Measurements from ENCODE around the gene ATXN7L1.

Gene ATXN7L1

GRCh38 chr7:105807448-105807762 is 69.0 kb downstream of the ATXN7L1 start:
- H3K4me1 ChIP-seq (ENCODE audit: low read length) = peaks cover 52% of the 10 kb centered on the region
- H3K4me2 ChIP-seq (ENCODE audit: low read length) = peak overlapping the region; percentile 47; the same call in 1 of the 2 replicates

DNA sequence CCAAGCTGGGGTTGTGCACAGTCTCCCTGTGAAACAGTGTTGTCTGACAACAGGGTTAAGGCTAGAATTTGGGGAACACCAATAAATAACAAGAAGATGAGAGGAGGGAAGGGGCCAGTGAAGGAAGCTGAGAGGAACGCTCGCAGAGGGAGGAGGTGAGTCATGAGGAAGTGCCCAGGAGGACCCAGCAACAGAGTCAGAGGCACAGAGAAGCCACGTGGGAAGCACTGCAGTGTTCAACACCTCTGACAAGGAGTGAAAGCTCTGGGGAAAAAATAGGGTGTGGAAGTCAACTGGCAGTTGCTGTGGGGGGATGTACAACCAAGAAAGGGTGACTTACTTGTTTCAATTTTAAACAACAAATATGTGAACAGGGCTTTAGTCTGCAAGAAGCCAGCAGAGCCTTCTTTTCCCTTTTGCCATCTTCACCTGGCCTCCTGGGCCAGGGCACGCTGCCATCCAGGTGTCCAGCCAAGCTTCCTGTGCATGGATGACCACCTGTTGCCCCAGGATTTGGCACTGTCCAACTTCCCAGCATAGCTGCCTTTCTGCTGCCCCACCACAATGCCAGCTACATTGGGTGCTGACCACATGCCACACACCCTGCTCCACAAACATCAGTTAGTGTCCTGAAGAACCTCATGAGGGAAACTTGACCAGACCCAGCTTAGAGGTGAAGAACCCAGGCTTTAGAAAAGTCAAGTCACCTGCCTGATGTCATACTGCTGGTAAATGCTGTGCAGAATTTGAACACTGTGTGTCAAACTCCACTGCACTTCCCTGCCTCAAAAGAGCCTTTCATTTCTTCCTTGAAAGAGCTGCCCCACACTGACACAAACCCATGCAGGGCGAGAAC is 69.6 kb downstream of the ATXN7L1 start:
- H3K4me2 ChIP-seq (ENCODE audit: low read length) = peak overlapping the region; percentile 47

More at GRCh38 chr7:105807448-105807762, 69.0 kb downstream of the ATXN7L1 start:
- H2AFZ ChIP-seq (ENCODE audit: low read depth, low read length) = no peak overlapping the region
- H3K9me3 ChIP-seq (ENCODE audit: insufficient read depth, low read length) = no peaks in the 10 kb centered on the region
- TF ChIP-seq EZH2phosphoT487 (IDR thresholded peaks at IDR 0.05; ENCODE audit: low read depth) = no peak
- TF ChIP-seq CTCF (IDR thresholded peaks at IDR 0.05; ENCODE audit: low read depth, low read length) = no peak
- H3K4me3 ChIP-seq (ENCODE audit: low read length) = no peak overlapping the region
- H3K36me3 ChIP-seq (replicated peaks; ENCODE audit: low read depth, low read length) = no peaks in the 10 kb centered on the region
- no peak overlapping the region for H3K9ac ChIP-seq (ENCODE audit: low read length)
- peaks cover 79% of the 10 kb centered on the region for H3K27me3 ChIP-seq (ENCODE audit: low read depth, low read length)
- H3K27ac ChIP-seq (ENCODE audit: low read length) = no peak overlapping the region
- H3K79me2 ChIP-seq (ENCODE audit: low read length) = no peaks in the 10 kb centered on the region
- 0 out of 2 replicates have a peak, but pooled peaks cover 4% of the 10 kb centered on the region for H4K20me1 ChIP-seq (ENCODE audit: insufficient read depth, low read length)

DNA sequence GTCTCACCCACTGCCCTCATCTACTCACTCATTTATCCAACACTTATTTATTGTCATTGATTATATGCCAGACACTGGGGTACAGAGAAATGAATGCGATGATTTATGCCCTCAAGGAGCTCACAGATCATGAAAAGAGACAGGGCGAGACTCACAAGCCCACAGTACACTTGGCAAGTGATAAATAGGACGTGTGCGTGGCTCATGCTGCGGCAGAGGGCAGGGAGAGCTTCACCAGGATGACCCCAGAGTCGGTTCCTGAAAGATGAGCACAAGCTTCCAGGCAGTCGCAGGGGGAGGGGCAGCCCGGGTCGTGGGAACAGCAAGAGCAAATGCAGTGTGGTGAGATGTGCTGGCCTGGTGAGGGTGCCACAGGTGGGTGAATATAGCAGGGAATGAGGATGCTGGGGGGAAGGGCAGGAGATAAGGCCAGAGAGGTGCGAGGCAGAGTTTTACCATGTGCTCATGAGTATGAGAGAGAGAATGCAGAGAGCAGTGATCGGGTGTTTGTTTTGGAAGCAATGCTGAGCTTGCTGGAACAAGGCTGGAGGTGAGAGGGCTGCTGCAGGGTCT is 70.9 kb downstream of the ATXN7L1 start:
- no peak overlapping the region for H3K4me2 ChIP-seq (ENCODE audit: low read length)
- TF ChIP-seq CTCF (IDR thresholded peaks at IDR 0.05; ENCODE audit: low read depth, low read length) (no peak), EZH2phosphoT487 (IDR thresholded peaks at IDR 0.05; ENCODE audit: low read depth) (no peak)
- H3K36me3 ChIP-seq (replicated peaks; ENCODE audit: low read depth, low read length) = no peaks in the 10 kb centered on the region

More for the DNA sequence above, 69.6 kb downstream of the ATXN7L1 start:
- H3K27ac ChIP-seq (ENCODE audit: low read length) = no peak overlapping the region
- H3K27me3 ChIP-seq (ENCODE audit: low read depth, low read length) = peaks cover 79% of the 10 kb centered on the region
- no peak overlapping the region for H2AFZ ChIP-seq (ENCODE audit: low read depth, low read length)
- TF ChIP-seq CTCF (IDR thresholded peaks at IDR 0.05; ENCODE audit: low read depth, low read length) = no peak
- no peak for TF ChIP-seq EZH2phosphoT487 (IDR thresholded peaks at IDR 0.05; ENCODE audit: low read depth)
- H3K79me2 ChIP-seq (ENCODE audit: low read length) = no peaks in the 10 kb centered on the region
- H4K20me1 ChIP-seq (ENCODE audit: insufficient read depth, low read length) = 0 out of 2 replicates have a peak, but pooled peaks cover 4% of the 10 kb centered on the region
- peaks cover 53% of the 10 kb centered on the region for H3K4me1 ChIP-seq (ENCODE audit: low read length)
- H3K4me3 ChIP-seq (ENCODE audit: low read length) = peak overlapping the region; percentile 19; the same call in 1 of the 2 replicates
- no peaks in the 10 kb centered on the region for H3K9me3 ChIP-seq (ENCODE audit: insufficient read depth, low read length)
- H3K36me3 ChIP-seq (replicated peaks; ENCODE audit: low read depth, low read length) = no peaks in the 10 kb centered on the region
- no peak overlapping the region for H3K9ac ChIP-seq (ENCODE audit: low read length)

DNA sequence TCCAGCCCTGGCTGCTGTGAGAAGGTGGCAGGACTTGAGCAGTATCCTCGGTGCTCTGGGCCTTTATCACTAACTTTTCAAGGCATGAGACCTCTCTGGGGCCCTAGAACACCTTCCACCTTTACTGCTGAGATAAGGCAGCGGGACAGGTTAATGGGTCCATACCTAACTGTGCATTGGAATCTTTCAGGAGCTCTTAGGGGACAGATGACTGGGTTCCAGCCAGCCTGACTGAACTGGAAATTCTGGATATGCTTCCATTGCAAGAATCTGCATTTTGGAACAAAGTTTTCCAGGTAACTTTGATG is 73.0 kb downstream of the ATXN7L1 start:
- Histone ChIP-seq H3K4me3 (ENCODE audit: low read length) (no peak overlapping the region), H3K79me2 (ENCODE audit: low read length) (no peaks in the 10 kb centered on the region), H4K20me1 (ENCODE audit: insufficient read depth, low read length) (0 out of 2 replicates have a peak, but pooled peaks cover 4% of the 10 kb centered on the region), H3K27me3 (ENCODE audit: low read depth, low read length) (peaks cover 78% of the 10 kb centered on the region), H3K27ac (ENCODE audit: low read length) (no peak overlapping the region), H3K4me1 (ENCODE audit: low read length) (peaks cover 42% of the 10 kb centered on the region), H2AFZ (ENCODE audit: low read depth, low read length) (no peak overlapping the region), H3K9ac (ENCODE audit: low read length) (no peak overlapping the region), H3K36me3 (replicated peaks; ENCODE audit: low read depth, low read length) (no peaks in the 10 kb centered on the region), H3K9me3 (ENCODE audit: insufficient read depth, low read length) (no peaks in the 10 kb centered on the region), H3K4me2 (ENCODE audit: low read length) (no peak overlapping the region)
- no peak for TF ChIP-seq EZH2phosphoT487 (IDR thresholded peaks at IDR 0.05; ENCODE audit: low read depth)
- no peak for TF ChIP-seq CTCF (IDR thresholded peaks at IDR 0.05; ENCODE audit: low read depth, low read length)

More for the DNA sequence above, 70.9 kb downstream of the ATXN7L1 start:
- Histone ChIP-seq H2AFZ (ENCODE audit: low read depth, low read length) (no peak overlapping the region), H4K20me1 (ENCODE audit: insufficient read depth, low read length) (0 out of 2 replicates have a peak, but pooled peaks cover 4% of the 10 kb centered on the region), H3K9me3 (ENCODE audit: insufficient read depth, low read length) (no peaks in the 10 kb centered on the region), H3K9ac (ENCODE audit: low read length) (no peak overlapping the region), H3K79me2 (ENCODE audit: low read length) (no peaks in the 10 kb centered on the region), H3K4me3 (ENCODE audit: low read length) (no peak overlapping the region), H3K27me3 (ENCODE audit: low read depth, low read length) (peaks cover 80% of the 10 kb centered on the region), H3K27ac (ENCODE audit: low read length) (no peak overlapping the region), H3K4me1 (ENCODE audit: low read length) (peaks cover 56% of the 10 kb centered on the region)

Measured in OCI-LY3 (cell line).